Body of pancreas (tissue), 4 donors: ENCODE data around the gene CAPN2.

Experiments used
- CTCF ChIP-seq, 7 experiments: fragments of 450-650 bp in 4 of 7; fragments of 200-600 bp in 3 of 7; sonication (generic) in 3 of 7; IDR thresholded peaks; one replicate each; pipeline ENCODE4 v1.5.1; 2016 to 2019; ENCODE audit warnings: antibody characterized with exemption in 7 of 7
- POLR2A ChIP-seq, 3 donors: fragments of 450-650 bp; IDR thresholded peaks; one replicate each; pipeline ENCODE4 v1.6.1; 2016; ENCODE audit warnings: antibody characterized with exemption in 3 of 3, mild to moderate bottlenecking in 2 of 3

GRCh38 chr1:223717695-223718363, 5.5 kb downstream of the CAPN2 start:
- TF ChIP-seq CTCF (IDR thresholded peaks at IDR 0.05), result no peak
- TF ChIP-seq POLR2A (IDR thresholded peaks at IDR 0.05), result no peak
